Mammary epithelial cell (primary cell): ENCODE data around the gene SEC14L2.

Experiments used
- EZH2 ChIP-seq: IDR thresholded peaks from 2 replicates; pipeline ENCODE4 v1.6.1; 2012; ENCODE audit warnings: low read length, inconsistent platforms, borderline replicate concordance
- TF ChIP-seq, protein P1 (sequence below), 2 donors: IDR thresholded peaks in 1 of 2; conservative IDR thresholded peaks in 1 of 2; 2 replicates each; pipeline ENCODE4 v1.5.1; 2011 to 2012; ENCODE audit warnings: inconsistent platforms in 2 of 2, low read length in 2 of 2, mild to moderate bottlenecking in 2 of 2, control low read depth in 1 of 2, low read depth in 1 of 2; ENCODE audit not compliant: insufficient read depth in 1 of 2; ENCODE audit errors: extremely low read depth in 1 of 2

DNA sequence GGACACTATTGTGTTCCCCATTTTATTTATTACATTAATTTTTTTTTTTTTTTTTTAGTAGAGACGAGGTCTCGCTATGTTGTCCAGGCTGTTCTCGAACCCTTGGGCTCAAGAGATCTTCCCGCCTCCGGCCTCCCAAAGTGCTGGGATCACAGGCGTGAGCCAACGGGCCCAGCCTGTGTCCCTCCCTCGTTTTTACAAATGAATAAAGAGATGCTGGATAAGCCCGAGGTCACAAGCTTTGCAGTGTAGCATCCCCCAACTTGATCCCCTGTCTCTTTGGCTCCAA, 28.5 kb downstream of the SEC14L2 start:
- TF ChIP-seq, protein P1, sequence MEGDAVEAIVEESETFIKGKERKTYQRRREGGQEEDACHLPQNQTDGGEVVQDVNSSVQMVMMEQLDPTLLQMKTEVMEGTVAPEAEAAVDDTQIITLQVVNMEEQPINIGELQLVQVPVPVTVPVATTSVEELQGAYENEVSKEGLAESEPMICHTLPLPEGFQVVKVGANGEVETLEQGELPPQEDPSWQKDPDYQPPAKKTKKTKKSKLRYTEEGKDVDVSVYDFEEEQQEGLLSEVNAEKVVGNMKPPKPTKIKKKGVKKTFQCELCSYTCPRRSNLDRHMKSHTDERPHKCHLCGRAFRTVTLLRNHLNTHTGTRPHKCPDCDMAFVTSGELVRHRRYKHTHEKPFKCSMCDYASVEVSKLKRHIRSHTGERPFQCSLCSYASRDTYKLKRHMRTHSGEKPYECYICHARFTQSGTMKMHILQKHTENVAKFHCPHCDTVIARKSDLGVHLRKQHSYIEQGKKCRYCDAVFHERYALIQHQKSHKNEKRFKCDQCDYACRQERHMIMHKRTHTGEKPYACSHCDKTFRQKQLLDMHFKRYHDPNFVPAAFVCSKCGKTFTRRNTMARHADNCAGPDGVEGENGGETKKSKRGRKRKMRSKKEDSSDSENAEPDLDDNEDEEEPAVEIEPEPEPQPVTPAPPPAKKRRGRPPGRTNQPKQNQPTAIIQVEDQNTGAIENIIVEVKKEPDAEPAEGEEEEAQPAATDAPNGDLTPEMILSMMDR (conservative IDR thresholded peaks at IDR 0.05 in 1 of 2, IDR thresholded peaks at IDR 0.05 in 1 of 2; ENCODE audit: extremely low read depth in 1 of 2, insufficient read depth in 1 of 2, low read depth in 1 of 2, low read length in 2 of 2) = no peak
- no peak for TF ChIP-seq EZH2
